Measurements from ENCODE around the gene ATRIP.
A peak's percentile ranks its signal among the peaks of the same experiment; 100 is the strongest.
"Not testable (repeated sequence)": the region's sequence is repeated elsewhere in the genome, so short reads cannot be mapped to it uniquely, and the experiment has no call there.

The ATRIP gene

DNA sequence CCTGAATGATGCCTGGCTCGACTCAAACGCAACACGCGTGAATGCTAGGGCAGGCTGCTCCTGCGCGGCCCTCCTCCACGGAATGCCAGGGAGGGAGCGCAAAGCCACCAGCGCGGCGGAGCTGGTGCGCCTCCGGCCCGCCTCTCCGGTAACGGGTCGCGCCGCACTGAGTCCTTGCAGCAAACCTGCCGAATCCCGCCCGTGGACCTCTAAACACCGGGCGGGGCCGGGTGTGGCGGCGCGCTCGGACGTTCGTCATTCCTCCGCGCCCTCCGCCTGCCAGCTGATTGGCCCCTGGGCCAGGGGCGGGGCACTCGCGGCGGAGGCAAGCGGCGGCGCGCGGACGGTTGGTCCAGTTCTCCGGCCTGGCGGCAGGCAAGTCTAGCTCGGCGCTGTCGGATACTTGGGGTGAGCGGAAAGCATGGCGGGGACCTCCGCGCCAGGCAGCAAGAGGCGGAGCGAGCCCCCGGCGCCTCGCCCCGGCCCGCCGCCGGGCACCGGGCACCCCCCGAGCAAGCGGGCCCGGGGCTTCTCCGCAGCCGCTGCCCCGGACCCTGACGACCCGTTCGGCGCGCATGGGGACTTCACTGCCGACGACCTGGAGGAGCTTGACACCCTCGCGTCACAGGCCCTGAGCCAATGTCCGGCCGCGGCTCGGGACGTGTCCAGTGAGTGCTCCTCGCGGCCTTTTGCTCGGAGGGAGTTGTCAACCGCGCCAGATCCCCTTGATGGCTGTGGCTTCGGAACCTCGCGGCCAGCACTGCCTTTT, at the start of gene ATRIP:
Gene ATRIP, plus strand, starts transcription at position 313 of the 769 bp plus-strand sequence. Its CDS starts 109 bp downstream, at position 422.
- DNase-seq = peak; percentile 78 to 80

DNA sequence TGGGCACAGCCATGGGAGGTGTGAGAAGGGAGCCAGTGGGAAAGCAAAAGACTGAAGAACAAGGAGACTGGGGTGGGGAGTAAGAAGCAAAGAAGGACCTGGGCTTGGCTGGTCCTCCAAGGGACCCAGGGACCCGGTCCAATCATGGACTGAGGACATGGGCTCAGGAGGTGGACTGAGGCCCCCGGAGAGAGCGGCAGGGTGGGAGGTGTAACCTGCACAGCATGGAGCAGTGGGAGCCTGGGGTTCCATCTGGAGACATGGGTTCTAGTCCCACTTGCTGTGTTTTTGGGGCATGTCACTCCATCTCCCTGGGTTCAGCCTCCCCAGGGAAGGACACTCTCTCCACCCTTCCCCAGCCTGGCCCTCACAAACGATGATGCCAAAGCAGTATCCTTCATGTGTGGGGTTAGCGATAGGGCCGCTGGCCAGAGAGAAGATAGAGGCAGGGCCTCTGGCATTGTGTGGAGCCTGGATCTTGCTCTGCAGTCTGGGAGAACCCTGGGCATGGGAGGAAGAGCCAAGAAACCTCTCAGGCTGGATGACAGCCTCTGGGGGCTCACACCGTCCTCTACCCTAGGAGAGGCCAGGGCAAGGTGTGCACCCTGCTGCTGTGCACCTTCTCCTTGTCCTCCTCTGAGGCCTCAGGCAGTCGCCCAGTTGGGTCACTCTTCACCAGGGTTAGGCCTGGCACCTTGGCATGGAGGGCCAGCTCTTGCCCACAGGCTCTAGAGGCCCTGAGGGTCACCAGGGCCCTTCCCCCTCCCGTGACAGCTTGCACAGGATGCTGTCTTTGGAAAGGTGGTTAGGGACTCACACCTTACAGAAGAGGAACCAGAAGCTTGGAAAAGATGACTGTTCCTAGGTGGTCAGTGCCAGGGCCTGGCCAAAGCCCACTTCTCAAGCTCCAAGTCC, 48.5 kb upstream of the ATRIP start:
- no peak for DNase-seq

DNA sequence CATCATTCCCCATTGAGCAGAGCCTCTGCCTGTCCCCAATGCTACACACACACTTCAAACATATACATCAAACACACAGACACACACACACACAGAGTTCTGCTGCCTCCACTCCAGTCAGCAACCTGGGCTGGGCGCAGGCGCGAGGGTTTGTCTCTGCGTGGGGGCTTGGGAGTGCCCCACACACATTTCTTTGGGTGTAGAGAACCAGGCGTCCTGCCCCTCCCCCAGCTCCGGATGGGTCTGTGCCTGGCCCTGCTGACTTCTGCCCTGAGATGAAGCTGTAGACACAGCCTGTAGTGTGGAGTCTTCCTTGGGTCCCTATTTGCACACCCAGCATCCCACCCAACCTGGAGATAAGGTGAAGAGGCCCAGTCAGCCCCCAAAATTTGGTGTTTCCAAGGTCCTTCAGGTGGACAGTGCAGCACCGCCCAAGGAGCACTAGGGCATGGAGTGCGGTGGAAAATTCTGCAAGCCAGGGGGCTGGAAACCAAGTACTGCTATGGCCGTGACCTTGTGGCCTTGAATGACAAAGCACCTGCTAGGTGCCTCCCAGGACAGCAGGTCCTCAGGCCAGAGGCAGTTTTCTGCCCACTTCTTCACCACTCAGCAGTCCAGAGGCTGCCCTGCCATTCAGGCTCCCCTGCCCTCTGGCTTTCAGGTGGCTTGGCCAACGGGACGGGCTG, 47.7 kb upstream of the ATRIP start:
- DNase-seq = no peak

DNA sequence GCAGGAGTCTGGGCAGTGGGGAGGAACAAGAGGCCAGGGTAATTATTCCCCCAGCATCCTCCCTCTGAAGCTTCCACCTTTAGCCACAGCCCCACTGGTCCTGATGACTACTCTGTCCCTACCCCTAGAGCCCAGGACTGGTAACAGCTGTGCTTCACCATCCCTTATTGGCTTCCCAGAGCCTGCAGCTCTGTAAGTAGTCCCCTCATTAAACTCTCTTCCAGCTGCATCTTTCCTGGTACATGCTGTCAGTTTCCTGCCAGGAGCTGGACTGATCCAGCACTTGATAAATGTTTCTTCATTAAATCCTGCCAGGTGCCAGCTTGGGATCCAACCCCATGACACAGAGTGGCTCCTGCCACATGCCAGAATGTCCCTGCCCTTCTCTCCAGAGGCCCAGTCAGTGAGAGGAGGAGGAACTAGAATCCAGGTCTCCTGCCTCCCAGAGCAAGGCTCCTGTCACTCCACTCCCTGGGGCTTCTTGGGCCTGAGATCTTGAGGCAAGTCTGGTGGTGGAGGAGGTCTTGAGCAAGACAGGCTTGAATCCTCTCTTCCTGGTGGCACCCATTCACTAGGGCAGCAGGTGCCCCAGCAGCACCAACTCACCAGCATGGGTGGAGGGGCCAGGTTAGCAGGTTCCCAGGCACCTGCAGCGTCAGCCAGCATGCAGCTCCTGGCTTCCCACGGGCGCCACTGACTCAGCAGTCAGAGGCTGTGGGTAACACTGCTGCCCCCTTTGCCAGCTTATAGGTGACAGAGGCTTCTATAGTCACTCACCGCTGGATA, 47.0 kb upstream of the ATRIP start:
- DNase-seq = no peak

- peak; percentile 63 to 68 for DNase-seq
Measured at GRCh38 chr3:48400824-48401433, 45.6 kb upstream of the ATRIP start.

GRCh38 chr3:48401434-48401901, 45.1 kb upstream of the ATRIP start:
- DNase-seq = not testable (repeated sequence)

DNA sequence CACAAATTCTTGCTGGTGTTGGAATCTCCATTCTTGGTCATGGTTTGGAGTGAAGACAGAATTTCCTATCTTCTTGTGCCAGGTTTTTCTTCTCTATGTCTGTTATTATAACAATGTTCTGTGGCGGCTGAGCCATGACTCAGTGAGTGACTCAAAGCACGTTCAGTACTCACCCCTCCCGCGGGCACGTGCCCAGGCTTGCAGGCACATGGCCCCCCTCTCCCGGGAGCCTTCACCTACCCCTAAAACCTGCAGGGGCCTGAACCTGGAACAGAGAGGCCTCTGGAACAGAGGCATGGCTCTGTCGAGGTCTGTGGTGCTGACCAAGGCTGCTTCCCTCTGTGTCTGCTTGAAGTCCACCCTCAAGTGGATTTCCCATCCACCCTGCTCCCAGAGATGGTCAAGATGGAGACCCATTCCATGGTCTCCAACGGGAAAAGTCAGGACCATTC, 44.2 kb upstream of the ATRIP start:
- DNase-seq = no peak

DNA sequence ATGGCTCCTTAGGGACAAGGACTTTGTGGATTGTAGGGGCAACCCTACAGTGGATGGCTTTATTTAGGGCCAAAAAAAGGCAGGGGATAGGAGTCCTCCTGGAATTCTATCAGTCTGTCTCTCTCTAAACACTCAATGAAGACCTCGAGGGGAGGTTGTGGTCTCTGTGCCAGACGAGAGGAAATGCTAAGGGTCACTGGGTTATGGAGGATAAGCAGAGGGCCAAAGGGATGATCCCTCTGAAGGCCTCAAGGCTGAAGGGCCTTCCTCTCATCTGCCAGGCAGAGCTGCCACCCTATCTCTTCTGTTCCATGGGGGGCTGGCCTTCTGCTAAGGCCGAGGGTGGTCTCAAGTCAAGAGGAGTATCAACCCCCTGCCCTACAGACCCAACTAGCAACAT, 43.6 kb upstream of the ATRIP start:
- DNase-seq = no peak

GRCh38 chr3:48403533-48404439, 42.8 kb upstream of the ATRIP start:
- no peak for DNase-seq

DNA sequence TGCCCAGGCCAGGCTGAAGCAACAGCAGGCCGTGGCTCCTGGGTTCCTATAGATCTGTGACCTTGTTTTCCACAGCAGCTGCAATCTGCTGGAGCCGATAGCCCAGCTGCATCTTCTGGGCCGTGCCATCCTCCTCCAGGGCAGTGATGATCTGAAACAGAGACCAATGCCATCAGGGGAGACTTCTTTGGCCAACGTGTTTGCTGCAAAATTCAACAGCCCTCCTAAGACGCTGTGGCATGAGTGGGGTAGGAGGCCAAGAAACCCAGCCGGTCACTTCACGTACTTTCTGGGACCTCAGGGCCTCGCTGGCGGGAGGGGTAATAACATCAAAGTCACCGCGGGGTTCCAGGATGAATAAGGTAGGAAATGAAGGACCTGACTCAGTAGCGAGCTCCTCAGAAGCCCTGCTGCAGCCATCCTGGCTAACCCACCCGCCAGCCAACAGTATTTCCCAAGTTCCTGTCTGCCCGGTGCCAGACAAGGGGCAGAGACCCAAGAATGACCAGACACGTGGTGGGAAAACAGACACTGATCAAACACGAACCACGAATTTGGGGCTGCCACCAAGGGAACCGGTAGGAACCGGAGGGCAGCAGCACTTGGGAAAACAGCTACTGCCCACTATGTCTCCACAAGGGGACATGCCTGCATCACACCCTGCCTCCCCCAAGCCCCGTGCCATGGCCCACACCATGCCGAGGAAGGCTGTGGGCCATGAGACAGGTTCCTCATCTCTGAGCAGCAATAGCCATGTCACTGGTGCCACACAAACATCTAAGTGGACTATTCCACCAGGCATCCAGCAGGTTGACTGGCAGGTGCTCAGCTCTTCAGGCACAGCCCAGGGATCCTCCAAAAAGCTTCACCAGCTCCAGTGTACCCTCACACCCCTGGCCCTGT, 41.8 kb upstream of the ATRIP start:
- DNase-seq = no peak

DNA sequence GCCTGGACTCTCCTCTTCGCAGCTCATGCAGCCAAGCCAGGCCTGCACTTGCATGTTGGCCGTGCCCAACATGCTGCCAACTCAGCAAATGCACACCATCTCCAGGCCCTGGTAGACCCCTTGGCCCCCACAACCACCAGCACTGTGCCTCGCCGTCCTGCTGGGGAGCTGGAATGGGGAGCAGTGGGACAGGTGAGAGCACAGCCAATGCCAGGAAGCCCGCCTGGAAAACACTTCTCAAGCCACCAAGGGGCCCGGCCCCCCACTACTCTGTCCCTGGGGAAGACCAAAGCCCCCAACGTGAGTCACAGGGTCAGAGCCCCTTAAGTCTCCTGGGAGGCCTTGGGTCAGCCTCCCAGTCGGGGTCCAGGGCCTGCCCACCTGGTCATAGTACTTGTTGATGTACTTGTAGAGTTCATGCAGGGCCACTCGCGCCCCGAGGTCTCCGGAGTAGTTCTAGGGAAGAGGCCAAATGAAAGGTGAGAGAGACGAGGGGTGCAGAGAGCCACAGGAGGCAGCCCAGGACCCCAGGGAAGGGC, 41.1 kb upstream of the ATRIP start:
- DNase-seq = no peak

- no peak for DNase-seq
Measured at GRCh38 chr3:48405971-48406370, 40.6 kb upstream of the ATRIP start.

DNA sequence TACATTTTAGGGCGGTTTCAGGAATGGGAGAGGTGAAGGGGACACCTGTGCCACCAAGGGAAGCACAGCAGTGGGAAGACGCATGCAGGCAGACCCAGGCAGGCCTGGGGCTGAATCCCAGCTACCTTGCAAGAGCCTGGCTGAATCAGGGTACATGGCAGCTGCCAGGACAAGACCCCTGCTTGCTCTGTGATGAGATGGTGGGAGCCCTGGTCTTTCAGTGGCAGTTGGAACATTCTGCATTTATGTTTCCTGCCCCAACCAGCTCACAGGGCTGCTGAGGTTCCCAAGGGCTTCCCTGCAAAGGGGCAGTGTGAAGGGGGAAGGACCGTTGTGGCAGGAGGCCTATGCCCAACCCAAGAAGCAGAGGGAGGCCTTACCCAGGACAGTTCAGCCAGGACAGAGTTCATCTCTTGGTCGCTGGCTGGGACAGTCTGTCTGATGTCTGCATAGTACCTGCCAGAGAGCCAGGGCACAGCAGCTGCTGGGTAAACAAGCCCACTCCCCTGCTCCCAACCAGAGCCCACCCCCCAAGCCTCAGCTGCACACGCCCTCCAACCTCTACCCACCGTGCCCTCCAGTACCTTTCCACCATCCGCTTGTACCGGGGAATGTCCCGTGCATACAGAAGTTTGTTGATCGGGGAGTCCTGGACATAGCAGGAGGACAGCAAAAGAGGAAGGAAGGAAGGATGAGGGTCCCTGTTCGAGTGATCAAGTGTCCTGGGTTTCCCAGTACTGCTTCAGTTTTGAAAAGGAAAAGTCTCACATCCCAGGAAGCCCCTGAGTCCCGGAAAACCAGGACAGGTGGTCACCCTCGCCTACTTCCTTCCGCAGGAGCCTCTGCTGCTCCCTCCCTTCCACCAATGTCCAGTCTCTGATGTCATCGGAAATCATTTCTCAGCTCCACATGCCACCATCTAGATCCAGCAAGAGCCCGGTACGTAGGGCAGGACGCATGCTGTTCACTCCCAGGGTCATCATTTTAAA, 39.8 kb upstream of the ATRIP start:
- DNase-seq = no peak

GRCh38 chr3:48407542-48408099, 38.9 kb upstream of the ATRIP start:
- DNase-seq = peak in 1 of 2 donors; percentile 0

GRCh38 chr3:48408823-48409281, 37.7 kb upstream of the ATRIP start:
- no peak for DNase-seq

GRCh38 chr3:48409291-48410201, 37.0 kb upstream of the ATRIP start:
- no peak for DNase-seq

Measured in activated CD4-positive, alpha-beta T cell treated with anti-CD3 and anti-CD28 coated beads for 4 hours (primary cell).